Hepatocyte (in vitro differentiated cells): Measurements from ENCODE around the gene GRIA1. TPM values are rescaled to one million over a fixed set of nuclear protein-coding genes. Genes with fewer than 3 reads are reported as not detected.

Experiments used
- DNase-seq: peaks from one replicate; pipeline ENCODE4 v3.0.0-alpha.2; 2016; ENCODE audit warnings: low spot score
- H2AFZ ChIP-seq: fragments of 200-600 bp; sonication (generic); 2 replicates; pipeline ENCODE4 v1.6.0; 2016; ENCODE audit warnings: antibody characterized with exemption, mild to moderate bottlenecking
- H3K27ac ChIP-seq: fragments of 200-600 bp; sonication (generic); 2 replicates; pipeline ENCODE4 v1.5.1; 2016; ENCODE audit warnings: mild to moderate bottlenecking
- H3K27me3 ChIP-seq: fragments of 200-600 bp; sonication (generic); 2 replicates; pipeline ENCODE4 v1.6.1; 2016
- H3K36me3 ChIP-seq: fragments of 200-600 bp; sonication (generic); replicated peaks from 2 replicates; pipeline ENCODE4 v1.5.1; 2016; ENCODE audit warnings: low read depth; ENCODE audit not compliant: insufficient read depth
- H3K4me1 ChIP-seq: fragments of 200-600 bp; sonication (generic); 2 replicates; pipeline ENCODE4 v1.5.1; 2016; ENCODE audit warnings: mild to moderate bottlenecking, moderate library complexity; ENCODE audit not compliant: insufficient read depth
- H3K4me2 ChIP-seq: fragments of 200-600 bp; sonication (generic); 2 replicates; pipeline ENCODE4 v1.6.0; 2016
- H3K4me3 ChIP-seq: fragments of 200-600 bp; sonication (generic); 2 replicates; pipeline ENCODE4 v1.5.1; 2016; ENCODE audit warnings: mild to moderate bottlenecking
- H3K79me2 ChIP-seq: fragments of 200-600 bp; sonication (generic); 2 replicates; pipeline ENCODE4 v1.6.0; 2017; ENCODE audit warnings: mild to moderate bottlenecking
- H3K9me2 ChIP-seq: fragments of 200-600 bp; sonication (generic); replicated peaks from 2 replicates; pipeline ENCODE4 v1.6.0; 2017; ENCODE audit warnings: mild to moderate bottlenecking; ENCODE audit not compliant: insufficient read depth
- H3K9me3 ChIP-seq: fragments of 200-600 bp; sonication (generic); 2 replicates; pipeline ENCODE4 v1.5.1; 2016; ENCODE audit warnings: low read depth, mild to moderate bottlenecking
- H4K20me1 ChIP-seq: fragments of 200-600 bp; sonication (generic); 2 replicates; pipeline ENCODE4 v1.6.0; 2016; ENCODE audit warnings: mild to moderate bottlenecking; ENCODE audit not compliant: insufficient read depth, poor library complexity, severe bottlenecking
- CTCF ChIP-seq: fragments of 200-600 bp; sonication (generic); IDR thresholded peaks from 2 replicates; pipeline ENCODE4 v1.5.1; 2016; ENCODE audit warnings: antibody characterized with exemption, mild to moderate bottlenecking; ENCODE audit not compliant: poor library complexity
- EZH2 ChIP-seq: fragments of 200-600 bp; sonication (generic); IDR thresholded peaks from 2 replicates; pipeline ENCODE4 v1.6.1; 2016; ENCODE audit warnings: antibody characterized with exemption, mild to moderate bottlenecking, borderline replicate concordance
- EZH2phosphoT487 ChIP-seq: fragments of 200-600 bp; sonication (generic); IDR thresholded peaks from one replicate; pipeline ENCODE4 v1.6.1; 2018; ENCODE audit warnings: antibody characterized with exemption, mild to moderate bottlenecking, low read depth, moderate library complexity; ENCODE audit not compliant: unreplicated experiment, severe bottlenecking
- WGBS: methylation state at CpG from one replicate; pipeline ENCODE4 v1.1.6; 2016; ENCODE audit warnings: low lambda C conversion rate; ENCODE audit errors: missing lambda C conversion rate; 5-methylcytosine and 5-hydroxymethylcytosine counted together
- polyA plus RNA-seq: library from polyadenylated mRNA; unstranded; fragments of >200 nt; fragmentation: Nextera tagmentation; extraction: Ambion mirVana; gene quantifications from 2 replicates; pipeline ENCODE4 v1.2.1, GENCODE V29; 2016
- total RNA-seq: library from RNA; depleted of rRNA; stranded (reverse); fragments of >200 nt; gene quantifications from 2 replicates; pipeline ENCODE4 v1.2.3, GENCODE V29; 2014

GRIA1 gene
- total and polyA plus RNA-seq, 2 experiments from 2014 or later = 0.29 to 0.50 TPM

- Histone ChIP-seq H3K9me3 (no peaks in the 10 kb centered on the region), H3K4me2 (no peak overlapping the region), H3K4me1 (peaks cover 4% of the 10 kb centered on the region), H2AFZ (no peak overlapping the region), H4K20me1 (no peaks in the 10 kb centered on the region), H3K9me2 (no peaks in the 10 kb centered on the region), H3K4me3 (no peak overlapping the region), H3K27ac (peak overlapping the region; percentile 37), H3K36me3 (no peaks in the 10 kb centered on the region), H3K79me2 (no peaks in the 10 kb centered on the region), H3K27me3 (no peaks in the 10 kb centered on the region)
- peak; percentile 53 for DNase-seq
- 52% methylated on average over 9 of the region's 9 CpGs for WGBS
- TF ChIP-seq EZH2phosphoT487 (no peak), EZH2 (no peak), CTCF (peak; percentile 25)
Measured at GRCh38 chr5:153629027-153629895, 138.8 kb downstream of the GRIA1 start.

GRCh38 chr5:153630546-153630945 is 140.1 kb downstream of the GRIA1 start:
- Histone ChIP-seq H3K4me3 (no peak overlapping the region), H3K27me3 (no peaks in the 10 kb centered on the region), H3K9me3 (no peaks in the 10 kb centered on the region), H3K79me2 (no peaks in the 10 kb centered on the region), H4K20me1 (no peaks in the 10 kb centered on the region), H3K4me2 (no peak overlapping the region), H3K36me3 (no peaks in the 10 kb centered on the region), H3K9me2 (no peaks in the 10 kb centered on the region), H3K27ac (no peak overlapping the region), H2AFZ (no peak overlapping the region), H3K4me1 (peaks cover 4% of the 10 kb centered on the region)
- DNase-seq = no peak
- TF ChIP-seq EZH2phosphoT487 (no peak), EZH2 (no peak), CTCF (no peak)

GRCh38 chr5:153632748-153633290 is 142.3 kb downstream of the GRIA1 start:
- Histone ChIP-seq H3K9me2 (no peaks in the 10 kb centered on the region), H3K27ac (no peak overlapping the region), H4K20me1 (no peaks in the 10 kb centered on the region), H3K27me3 (no peaks in the 10 kb centered on the region), H3K4me3 (no peak overlapping the region), H3K4me2 (no peak overlapping the region), H3K79me2 (no peaks in the 10 kb centered on the region), H3K9me3 (no peaks in the 10 kb centered on the region), H2AFZ (no peak overlapping the region), H3K36me3 (no peaks in the 10 kb centered on the region), H3K4me1 (peaks cover 4% of the 10 kb centered on the region)
- DNase-seq = no peak
- TF ChIP-seq EZH2phosphoT487 = no peak
- no peak for TF ChIP-seq EZH2
- no peak for TF ChIP-seq CTCF
